HL-60 (cell line): ENCODE measurements around the gene SH3RF3.

Experiments used
- DNase-seq, 2 experiments: peaks; one replicate each; pipeline ENCODE4 v3.0.0-alpha.2; 2010 to 2020; ENCODE audit warnings: low read depth in 1 of 2, low spot score in 1 of 2
- H3K27ac ChIP-seq: fragments of 250-450 bp; sonication (Bioruptor Pico); replicated peaks from 2 replicates; pipeline ENCODE4 v1.5.1; 2020; ENCODE audit warnings: mild to moderate bottlenecking, moderate library complexity
- H3K27me3 ChIP-seq: fragments of 250-450 bp; sonication (Bioruptor Pico); 2 replicates; pipeline ENCODE4 v1.5.1; 2021; ENCODE audit warnings: mild to moderate bottlenecking, moderate library complexity; ENCODE audit not compliant: insufficient read depth, poor library complexity, severe bottlenecking
- H3K4me3 ChIP-seq: replicated peaks from 2 replicates; pipeline ENCODE4 v1.5.1; 2011; ENCODE audit warnings: mild to moderate bottlenecking, control low read depth, low read length; ENCODE audit not compliant: insufficient read depth
- GABPA ChIP-seq: IDR thresholded peaks from 2 replicates; pipeline ENCODE4 v1.6.1; 2012; ENCODE audit warnings: low read depth
- POLR2AphosphoS5 ChIP-seq: IDR thresholded peaks from 2 replicates; pipeline ENCODE4 v1.6.1; 2012; ENCODE audit warnings: low read depth
- SPI1 ChIP-seq: IDR thresholded peaks from 2 replicates; pipeline ENCODE4 v1.6.1; 2012; ENCODE audit warnings: low read depth, mild to moderate bottlenecking, borderline replicate concordance
- TF ChIP-seq, protein P1 (sequence below): IDR thresholded peaks from one replicate; pipeline ENCODE4 v1.5.1; 2011; ENCODE audit warnings: low read length, control low read depth, inconsistent platforms; ENCODE audit not compliant: insufficient read depth
- TF ChIP-seq, protein P2 (sequence below): IDR thresholded peaks from 2 replicates; pipeline ENCODE4 v1.6.1; 2012; ENCODE audit warnings: low read depth; ENCODE audit not compliant: insufficient replicate concordance

SH3RF3 gene

GRCh38 chr2:109386004-109386695 lies 257.1 kb downstream of the SH3RF3 start:
- no peak for DNase-seq
- TF ChIP-seq, protein P1, sequence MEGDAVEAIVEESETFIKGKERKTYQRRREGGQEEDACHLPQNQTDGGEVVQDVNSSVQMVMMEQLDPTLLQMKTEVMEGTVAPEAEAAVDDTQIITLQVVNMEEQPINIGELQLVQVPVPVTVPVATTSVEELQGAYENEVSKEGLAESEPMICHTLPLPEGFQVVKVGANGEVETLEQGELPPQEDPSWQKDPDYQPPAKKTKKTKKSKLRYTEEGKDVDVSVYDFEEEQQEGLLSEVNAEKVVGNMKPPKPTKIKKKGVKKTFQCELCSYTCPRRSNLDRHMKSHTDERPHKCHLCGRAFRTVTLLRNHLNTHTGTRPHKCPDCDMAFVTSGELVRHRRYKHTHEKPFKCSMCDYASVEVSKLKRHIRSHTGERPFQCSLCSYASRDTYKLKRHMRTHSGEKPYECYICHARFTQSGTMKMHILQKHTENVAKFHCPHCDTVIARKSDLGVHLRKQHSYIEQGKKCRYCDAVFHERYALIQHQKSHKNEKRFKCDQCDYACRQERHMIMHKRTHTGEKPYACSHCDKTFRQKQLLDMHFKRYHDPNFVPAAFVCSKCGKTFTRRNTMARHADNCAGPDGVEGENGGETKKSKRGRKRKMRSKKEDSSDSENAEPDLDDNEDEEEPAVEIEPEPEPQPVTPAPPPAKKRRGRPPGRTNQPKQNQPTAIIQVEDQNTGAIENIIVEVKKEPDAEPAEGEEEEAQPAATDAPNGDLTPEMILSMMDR: no peak
- no peak for TF ChIP-seq SPI1
- TF ChIP-seq, protein P2, sequence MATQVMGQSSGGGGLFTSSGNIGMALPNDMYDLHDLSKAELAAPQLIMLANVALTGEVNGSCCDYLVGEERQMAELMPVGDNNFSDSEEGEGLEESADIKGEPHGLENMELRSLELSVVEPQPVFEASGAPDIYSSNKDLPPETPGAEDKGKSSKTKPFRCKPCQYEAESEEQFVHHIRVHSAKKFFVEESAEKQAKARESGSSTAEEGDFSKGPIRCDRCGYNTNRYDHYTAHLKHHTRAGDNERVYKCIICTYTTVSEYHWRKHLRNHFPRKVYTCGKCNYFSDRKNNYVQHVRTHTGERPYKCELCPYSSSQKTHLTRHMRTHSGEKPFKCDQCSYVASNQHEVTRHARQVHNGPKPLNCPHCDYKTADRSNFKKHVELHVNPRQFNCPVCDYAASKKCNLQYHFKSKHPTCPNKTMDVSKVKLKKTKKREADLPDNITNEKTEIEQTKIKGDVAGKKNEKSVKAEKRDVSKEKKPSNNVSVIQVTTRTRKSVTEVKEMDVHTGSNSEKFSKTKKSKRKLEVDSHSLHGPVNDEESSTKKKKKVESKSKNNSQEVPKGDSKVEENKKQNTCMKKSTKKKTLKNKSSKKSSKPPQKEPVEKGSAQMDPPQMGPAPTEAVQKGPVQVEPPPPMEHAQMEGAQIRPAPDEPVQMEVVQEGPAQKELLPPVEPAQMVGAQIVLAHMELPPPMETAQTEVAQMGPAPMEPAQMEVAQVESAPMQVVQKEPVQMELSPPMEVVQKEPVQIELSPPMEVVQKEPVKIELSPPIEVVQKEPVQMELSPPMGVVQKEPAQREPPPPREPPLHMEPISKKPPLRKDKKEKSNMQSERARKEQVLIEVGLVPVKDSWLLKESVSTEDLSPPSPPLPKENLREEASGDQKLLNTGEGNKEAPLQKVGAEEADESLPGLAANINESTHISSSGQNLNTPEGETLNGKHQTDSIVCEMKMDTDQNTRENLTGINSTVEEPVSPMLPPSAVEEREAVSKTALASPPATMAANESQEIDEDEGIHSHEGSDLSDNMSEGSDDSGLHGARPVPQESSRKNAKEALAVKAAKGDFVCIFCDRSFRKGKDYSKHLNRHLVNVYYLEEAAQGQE: no peak
- no peaks in the 10 kb centered on the region for H3K27me3 ChIP-seq
- no peak overlapping the region for H3K27ac ChIP-seq
- no peak overlapping the region for H3K4me3 ChIP-seq

DNA sequence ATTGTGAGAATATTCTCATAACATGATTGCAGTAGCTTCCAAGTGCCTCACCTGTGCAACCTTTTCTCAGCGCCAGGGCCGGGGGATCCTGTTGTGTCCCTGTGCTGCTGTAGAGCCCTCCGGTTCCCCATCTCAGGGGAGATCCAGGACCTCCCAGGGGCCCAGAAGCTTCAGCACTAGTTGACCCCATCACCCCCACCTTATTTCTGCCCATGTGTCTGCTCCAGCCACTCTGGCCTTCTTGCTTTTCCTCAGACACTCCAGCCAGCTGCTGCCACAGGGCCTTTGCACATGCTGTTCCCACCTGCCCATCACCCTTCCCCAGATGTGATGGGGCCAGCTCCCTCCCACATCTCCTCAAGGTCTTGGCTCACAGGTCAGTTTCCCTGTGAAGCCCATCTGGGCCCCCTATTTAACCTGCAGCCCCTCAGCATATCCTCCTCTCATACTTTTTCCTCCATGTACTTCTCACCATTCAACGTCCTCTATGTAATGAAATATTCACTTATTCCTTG lies 258.3 kb downstream of the SH3RF3 start:
- no peak overlapping the region for H3K4me3 ChIP-seq
- no peak overlapping the region for H3K27ac ChIP-seq
- no peaks in the 10 kb centered on the region for H3K27me3 ChIP-seq
- DNase-seq: no peak
- TF ChIP-seq, protein P2: no peak

GRCh38 chr2:109387778-109388469 lies 258.9 kb downstream of the SH3RF3 start:
- Histone ChIP-seq H3K27ac (no peak overlapping the region), H3K4me3 (no peak overlapping the region), H3K27me3 (no peaks in the 10 kb centered on the region)
- DNase-seq: no peak
- TF ChIP-seq POLR2AphosphoS5 (no peak), GABPA (no peak), SPI1 (no peak)
- TF ChIP-seq, protein P1: no peak
- TF ChIP-seq, protein P2: no peak
